ENCODE results near the gene FRMD8. TPM values are rescaled to one million over a fixed set of nuclear protein-coding genes. Genes with fewer than 3 reads are reported as not detected.
A peak's percentile ranks its signal among the peaks of the same experiment; 100 is the strongest.

Gene FRMD8
- total RNA-seq, 5 donors from 2014 or later (not counting 1 experiment from before 2014, with no cell fraction given), result 35.6 to 79.1 (median 77.8) TPM

DNA sequence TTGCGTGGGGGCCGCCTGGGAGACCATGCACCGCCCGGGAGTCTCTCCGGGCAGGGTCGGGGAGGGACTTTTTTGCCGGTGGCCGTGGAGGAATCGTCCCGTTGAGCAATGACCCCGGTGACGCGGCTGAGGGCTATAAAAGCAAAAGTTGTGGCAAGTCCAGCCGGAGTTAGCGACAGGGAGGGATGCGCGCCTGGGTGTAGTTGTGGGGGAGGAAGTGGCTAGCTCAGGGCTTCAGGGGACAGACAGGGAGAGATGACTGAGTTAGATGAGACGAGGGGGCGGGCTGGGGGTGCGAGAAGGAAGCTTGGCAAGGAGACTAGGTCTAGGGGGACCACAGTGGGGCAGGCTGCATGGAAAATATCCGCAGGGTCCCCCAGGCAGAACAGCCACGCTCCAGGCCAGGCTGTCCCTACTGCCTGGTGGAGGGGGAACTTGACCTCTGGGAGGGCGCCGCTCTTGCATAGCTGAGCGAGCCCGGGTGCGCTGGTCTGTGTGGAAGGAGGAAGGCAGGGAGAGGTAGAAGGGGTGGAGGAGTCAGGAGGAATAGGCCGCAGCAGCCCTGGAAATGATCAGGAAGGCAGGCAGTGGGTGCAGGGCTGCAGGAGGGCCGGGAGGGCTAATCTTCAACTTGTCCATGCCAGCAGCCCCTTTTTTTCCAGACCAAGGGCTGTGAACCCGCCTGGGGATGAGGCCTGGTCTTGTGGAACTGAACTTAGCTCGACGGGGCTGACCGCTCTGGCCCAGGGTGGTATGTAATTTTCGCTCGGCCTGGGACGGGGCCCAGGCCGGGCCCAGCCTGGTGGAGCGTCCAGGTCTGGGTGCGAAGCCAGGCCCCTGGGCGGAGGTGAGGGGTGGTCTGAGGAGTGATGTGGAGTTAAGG is 36.4 kb downstream of the FRMD8 start, which contains the start of gene NEAT1:
Gene NEAT1, plus strand, starts transcription at position 166 of the 883 bp plus-strand sequence.
- H3K9me3 ChIP-seq, result no peaks in the 10 kb centered on the region
- H3K4me1 ChIP-seq (ENCODE audit: control insufficient read depth in 1 of 2, extremely low read depth in 1 of 2, insufficient read depth in 2 of 2, low read length in 2 of 2), result peaks cover 69 to 73% of the 10 kb centered on the region in 2 experiments
- peak within 1 kb of the TSS; percentile 98 to 99 for H3K27ac Mint-ChIP-seq
- H3K27me3 Mint-ChIP-seq, result no peaks in the 10 kb centered on the region
- peaks cover 48 to 89% (median 51%) of the 10 kb centered on the region in 3 donors for H3K4me1 Mint-ChIP-seq
- peaks cover 50% of the 10 kb centered on the region for H3K36me3 Mint-ChIP-seq
- WGBS (ENCODE audit: insufficient coverage), result under 1% methylated on average over 38 of the region's 40 CpGs
- peak within 1 kb of the TSS; percentile 95 for H3K27ac ChIP-seq (ENCODE audit: low read length)
- H3K27me3 ChIP-seq (replicated peaks in 1 of 2; ENCODE audit: control insufficient read depth in 2 of 2, extremely low read depth in 1 of 2, insufficient read depth in 2 of 2, low read length in 1 of 2), result no peaks in the 10 kb centered on the region
- DNase-seq, result peak; percentile 64 to 91 (median 79)
- peak in 3 of 4 experiments; percentile 5 to 11 (median 7) for ATAC-seq (replicated peaks in 1 of 4)
- ChIA-PET CTCF (interaction anchor here in 1 of 2 donors (1.1 to 1.2 kb wide), 4 partner anchors 10 to 86 kb away, joined by 5 to 6 read pairs (median 6); no protein-coding TSS in a partner anchor), POLR2A (interaction anchor here (0.6 to 12.1 kb wide), 10 partner anchors 41 to 240 kb away, joined by 3 to 306 read pairs (median 5); partner anchors contain the start of genes MALAT1 (in 2 of the 2) and RELA (in 1 of the 2))
- H3K4me3 Mint-ChIP-seq, result peak within 1 kb of the TSS; percentile 91 to 100 (median 98)
- peak within 1 kb of the TSS; percentile 92 to 95 for H3K4me3 ChIP-seq (ENCODE audit: control insufficient read depth in 1 of 2, extremely low read depth in 1 of 2, low read length in 1 of 2)
- peaks cover 0 to 15% of the 10 kb centered on the region in 2 donors for H3K36me3 ChIP-seq (ENCODE audit: control insufficient read depth in 2 of 2, extremely low read depth in 1 of 2, insufficient read depth in 1 of 2, low read length in 1 of 2)
- no peaks in the 10 kb centered on the region for H3K9me3 Mint-ChIP-seq

DNA sequence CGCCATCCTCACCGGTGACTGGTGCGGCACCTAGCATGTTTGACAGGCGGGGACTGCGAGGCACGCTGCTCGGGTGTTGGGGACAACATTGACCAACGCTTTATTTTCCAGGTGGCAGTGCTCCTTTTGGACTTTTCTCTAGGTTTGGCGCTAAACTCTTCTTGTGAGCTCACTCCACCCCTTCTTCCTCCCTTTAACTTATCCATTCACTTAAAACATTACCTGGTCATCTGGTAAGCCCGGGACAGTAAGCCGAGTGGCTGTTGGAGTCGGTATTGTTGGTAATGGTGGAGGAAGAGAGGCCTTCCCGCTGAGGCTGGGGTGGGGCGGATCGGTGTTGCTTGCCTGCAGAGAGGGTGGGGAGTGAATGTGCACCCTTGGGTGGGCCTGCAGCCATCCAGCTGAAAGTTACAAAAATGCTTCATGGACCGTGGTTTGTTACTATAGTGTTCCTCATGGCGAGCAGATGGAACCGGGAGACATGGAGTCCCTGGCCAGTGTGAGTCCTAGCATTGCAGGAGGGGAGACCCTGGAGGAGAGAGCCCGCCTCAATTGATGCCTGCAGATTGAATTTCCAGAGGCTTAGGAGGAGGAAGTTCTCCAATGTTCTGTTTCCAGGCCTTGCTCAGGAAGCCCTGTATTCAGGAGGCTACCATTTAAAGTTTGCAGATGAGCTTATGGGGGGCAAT is 37.2 kb downstream of the FRMD8 start:
- POLR2A ChIA-PET, result interaction anchor here (0.5 to 12.1 kb wide), 12 partner anchors 9 to 102 kb away, joined by 3 to 306 read pairs (median 8); partner anchors contain the start of gene MALAT1 (in 2 of the 2)
- H3K36me3 ChIP-seq (ENCODE audit: control insufficient read depth in 2 of 2, extremely low read depth in 1 of 2, insufficient read depth in 1 of 2, low read length in 1 of 2), result peaks cover 0 to 15% of the 10 kb centered on the region in 2 donors

DNA sequence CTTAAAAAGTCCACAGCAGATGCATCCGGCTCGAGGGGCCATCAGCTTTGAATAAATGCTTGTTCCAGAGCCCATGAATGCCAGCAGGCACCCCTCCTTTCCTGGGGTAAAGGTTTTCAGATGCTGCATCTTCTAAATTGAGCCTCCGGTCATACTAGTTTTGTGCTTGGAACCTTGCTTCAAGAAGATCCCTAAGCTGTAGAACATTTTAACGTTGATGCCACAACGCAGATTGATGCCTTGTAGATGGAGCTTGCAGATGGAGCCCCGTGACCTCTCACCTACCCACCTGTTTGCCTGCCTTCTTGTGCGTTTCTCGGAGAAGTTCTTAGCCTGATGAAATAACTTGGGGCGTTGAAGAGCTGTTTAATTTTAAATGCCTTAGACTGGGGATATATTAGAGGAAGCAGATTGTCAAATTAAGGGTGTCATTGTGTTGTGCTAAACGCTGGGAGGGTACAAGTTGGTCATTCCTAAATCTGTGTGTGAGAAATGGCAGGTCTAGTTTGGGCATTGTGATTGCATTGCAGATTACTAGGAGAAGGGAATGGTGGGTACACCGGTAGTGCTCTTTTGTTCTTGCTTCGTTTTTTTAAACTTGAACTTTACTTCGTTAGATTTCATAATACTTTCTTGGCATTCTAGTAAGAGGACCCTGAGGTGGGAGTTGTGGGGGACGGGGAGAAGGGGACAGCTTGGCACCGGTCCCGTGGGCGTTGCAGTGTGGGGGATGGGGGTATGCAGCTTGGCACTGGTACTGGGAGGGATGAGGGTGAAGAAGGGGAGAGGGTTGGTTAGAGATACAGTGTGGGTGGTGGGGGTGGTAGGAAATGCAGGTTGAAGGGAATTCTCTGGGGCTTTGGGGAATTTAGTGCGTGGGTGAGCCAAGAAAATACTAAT is 38.0 kb downstream of the FRMD8 start:
- peak in 1 of 4 experiments; percentile 12 for ATAC-seq (replicated peaks in 1 of 4)
- peak overlapping the region; percentile 98 to 99 for H3K27ac Mint-ChIP-seq

More for the DNA sequence above, 37.2 kb downstream of the FRMD8 start:
- H3K9me3 ChIP-seq, result no peaks in the 10 kb centered on the region
- WGBS (ENCODE audit: insufficient coverage), result 0% methylated on average over 14 of the region's 19 CpGs
- ATAC-seq (replicated peaks in 1 of 4) (no peak), DNase-seq (peak in 12 of 35 experiments; percentile 14 to 51 (median 40))
- peaks cover 71 to 73% of the 10 kb centered on the region in 2 experiments for H3K4me1 ChIP-seq (ENCODE audit: control insufficient read depth in 1 of 2, extremely low read depth in 1 of 2, insufficient read depth in 2 of 2, low read length in 2 of 2)
- peaks cover 54% of the 10 kb centered on the region for H3K36me3 Mint-ChIP-seq
- H3K9me3 Mint-ChIP-seq, result no peaks in the 10 kb centered on the region
- peaks cover 51 to 89% (median 52%) of the 10 kb centered on the region in 3 donors for H3K4me1 Mint-ChIP-seq
- no peaks in the 10 kb centered on the region for H3K27me3 Mint-ChIP-seq
- peak overlapping the region; percentile 92 to 95 for H3K4me3 ChIP-seq (ENCODE audit: control insufficient read depth in 1 of 2, extremely low read depth in 1 of 2, low read length in 1 of 2)
- H3K27ac Mint-ChIP-seq, result peak overlapping the region; percentile 98 to 99
- H3K4me3 Mint-ChIP-seq, result peak overlapping the region; percentile 91 to 100 (median 98)
- H3K27me3 ChIP-seq (replicated peaks in 1 of 2; ENCODE audit: control insufficient read depth in 2 of 2, extremely low read depth in 1 of 2, insufficient read depth in 2 of 2, low read length in 1 of 2), result no peaks in the 10 kb centered on the region
- CTCF ChIA-PET, result interaction anchor here in 1 of 2 donors (1.2 to 1.7 kb wide), 4 partner anchors 76 to 85 kb away, joined by 4 to 10 read pairs (median 5); partner anchors contain the start of gene MALAT1
- H3K27ac ChIP-seq (ENCODE audit: low read length), result peak overlapping the region; percentile 95

GRCh38 chr11:65425105-65425970 is 38.9 kb downstream of the FRMD8 start:
- ATAC-seq (replicated peaks in 1 of 4) (peak; percentile 46 to 63 (median 50)), DNase-seq (peak; percentile 55 to 96 (median 87))
- no peaks in the 10 kb centered on the region for H3K27me3 ChIP-seq (replicated peaks in 1 of 2; ENCODE audit: control insufficient read depth in 2 of 2, extremely low read depth in 1 of 2, insufficient read depth in 2 of 2, low read length in 1 of 2)
- no peaks in the 10 kb centered on the region for H3K9me3 ChIP-seq
- H3K4me3 ChIP-seq (ENCODE audit: control insufficient read depth in 1 of 2, extremely low read depth in 1 of 2, low read length in 1 of 2), result peak overlapping the region; percentile 92 to 95
- Mint-ChIP-seq H3K27ac (peak overlapping the region; percentile 98 to 99), H3K36me3 (peaks cover 54% of the 10 kb centered on the region), H3K9me3 (no peaks in the 10 kb centered on the region), H3K27me3 (no peaks in the 10 kb centered on the region), H3K4me1 (peaks cover 52 to 90% (median 53%) of the 10 kb centered on the region in 3 donors), H3K4me3 (peak overlapping the region; percentile 91 to 100 (median 98))
- peaks cover 69 to 76% of the 10 kb centered on the region in 2 experiments for H3K4me1 ChIP-seq (ENCODE audit: control insufficient read depth in 1 of 2, extremely low read depth in 1 of 2, insufficient read depth in 2 of 2, low read length in 2 of 2)
- ChIA-PET CTCF (interaction anchor here in 1 of 2 donors (0.7 to 1.7 kb wide), 7 partner anchors 9 to 85 kb away, joined by 3 to 11 read pairs (median 5); partner anchors contain the start of gene MALAT1), POLR2A (interaction anchor here (0.5 to 12.1 kb wide), 13 partner anchors 9 to 646 kb away, joined by 3 to 306 read pairs (median 5); partner anchors contain the start of gene MALAT1 (in 2 of the 2))
- peak overlapping the region; percentile 95 for H3K27ac ChIP-seq (ENCODE audit: low read length)
- H3K36me3 ChIP-seq (ENCODE audit: control insufficient read depth in 2 of 2, extremely low read depth in 1 of 2, insufficient read depth in 1 of 2, low read length in 1 of 2), result peaks cover 0 to 15% of the 10 kb centered on the region in 2 donors
- 1% methylated on average over 6 of the region's 9 CpGs for WGBS (ENCODE audit: insufficient coverage)

More for the DNA sequence above, 38.0 kb downstream of the FRMD8 start:
- H3K27me3 ChIP-seq (replicated peaks in 1 of 2; ENCODE audit: control insufficient read depth in 2 of 2, extremely low read depth in 1 of 2, insufficient read depth in 2 of 2, low read length in 1 of 2), result no peaks in the 10 kb centered on the region
- peak overlapping the region; percentile 92 to 95 for H3K4me3 ChIP-seq (ENCODE audit: control insufficient read depth in 1 of 2, extremely low read depth in 1 of 2, low read length in 1 of 2)
- POLR2A ChIA-PET, result interaction anchor here (0.5 to 12.1 kb wide), 16 partner anchors 8 to 571 kb away, joined by 3 to 306 read pairs (median 6); partner anchors contain the start of gene MALAT1 (in 2 of the 2)
- peak in 30 of 35 experiments; percentile 32 to 70 (median 58) for DNase-seq
- no peaks in the 10 kb centered on the region for H3K9me3 ChIP-seq
- peaks cover 0 to 15% of the 10 kb centered on the region in 2 donors for H3K36me3 ChIP-seq (ENCODE audit: control insufficient read depth in 2 of 2, extremely low read depth in 1 of 2, insufficient read depth in 1 of 2, low read length in 1 of 2)
- peak overlapping the region; percentile 91 to 100 (median 98) for H3K4me3 Mint-ChIP-seq
- 1% methylated on average over 12 of the region's 18 CpGs for WGBS (ENCODE audit: insufficient coverage)
- no peaks in the 10 kb centered on the region for H3K27me3 Mint-ChIP-seq
- peak overlapping the region; percentile 95 for H3K27ac ChIP-seq (ENCODE audit: low read length)
- H3K4me1 ChIP-seq (ENCODE audit: control insufficient read depth in 1 of 2, extremely low read depth in 1 of 2, insufficient read depth in 2 of 2, low read length in 2 of 2), result peaks cover 69 to 75% of the 10 kb centered on the region in 2 experiments
- H3K36me3 Mint-ChIP-seq, result peaks cover 54% of the 10 kb centered on the region
- H3K4me1 Mint-ChIP-seq, result peaks cover 51 to 89% (median 52%) of the 10 kb centered on the region in 3 donors
- H3K9me3 Mint-ChIP-seq, result no peaks in the 10 kb centered on the region
- CTCF ChIA-PET, result interaction anchor here in 1 of 2 donors (0.6 to 1.7 kb wide), 7 partner anchors 8 to 86 kb away, joined by 3 to 10 read pairs (median 4); partner anchors contain the start of gene MALAT1

Measured in T-cell (primary cell).